ENCODE results near the gene CNOT3. TPM values are rescaled to one million over a fixed set of nuclear protein-coding genes. Genes with fewer than 3 reads are reported as not detected.
"Not testable (repeated sequence)": the region's sequence is repeated elsewhere in the genome, so short reads cannot be mapped to it uniquely, and the experiment has no call there.

CNOT3 gene
- total RNA-seq, 1 experiment from 2014 or later, result 91.2 TPM

GRCh38 chr19:54099190-54099902 is 38.2 kb upstream of the CNOT3 start:
- Mint-ChIP-seq H3K4me1 (peaks cover 11 to 25% of the 10 kb centered on the region in 2 experiments), H3K27ac (no peak overlapping the region), H3K36me3 (ENCODE audit: insufficient read depth in 1 of 3, low read depth in 3 of 3) (peaks cover 0 to 4% (median 2%) of the 10 kb centered on the region in 3 experiments; a peak in 5 of 7 replicates), H3K4me3 (peak overlapping the region in 1 of 2 experiments; percentile 36; a peak in 1 of 5 replicates), H3K9me3 (peaks cover under 1 to 4% of the 10 kb centered on the region in 2 experiments), H3K27me3 (ENCODE audit: low read depth) (peaks cover 24% of the 10 kb centered on the region)
- no peak overlapping the region for H3T11ph ChIP-seq (ENCODE audit: low read length)
- no peaks in the 10 kb centered on the region; the same call in 1 of the 2 replicates for H3K27me3 ChIP-seq (ENCODE audit: insufficient read depth, low read length)
- H2BK120ac ChIP-seq (ENCODE audit: low read depth, low read length, poor library complexity, severe bottlenecking), result no peak overlapping the region
- H3K4ac ChIP-seq (ENCODE audit: low read depth, low read length), result no peak overlapping the region
- peaks cover 9% of the 10 kb centered on the region for H3K23me2 ChIP-seq (ENCODE audit: insufficient read length, low read depth, low read length, poor library complexity, severe bottlenecking)
- H4K5ac ChIP-seq (ENCODE audit: insufficient read length, low read depth, low read length), result no peak overlapping the region
- H3K9ac ChIP-seq (ENCODE audit: extremely low read depth, insufficient read length, low read length), result no peak overlapping the region
- no peak overlapping the region for H2BK12ac ChIP-seq (ENCODE audit: insufficient read length, low read depth, low read length)
- H3K18ac ChIP-seq (ENCODE audit: insufficient read length, low read depth, low read length), result no peak overlapping the region
- H4K91ac ChIP-seq (ENCODE audit: insufficient read length, low read depth, low read length), result no peak overlapping the region
- H3K79me1 ChIP-seq (ENCODE audit: insufficient read depth, low read depth, low read length, poor library complexity, severe bottlenecking), result peaks cover 4% of the 10 kb centered on the region
- H3K4me2 ChIP-seq (ENCODE audit: insufficient read depth, insufficient read length, low read length), result no peak overlapping the region
- no peak for DNase-seq
- no peak overlapping the region for H3K56ac ChIP-seq (ENCODE audit: insufficient read length, low read depth, low read length)
- H3K23ac ChIP-seq (ENCODE audit: insufficient read length, low read depth, low read length), result no peak overlapping the region
- H2BK5ac ChIP-seq (ENCODE audit: insufficient read length, low read length), result no peak overlapping the region
- no peaks in the 10 kb centered on the region for H3K4me1 ChIP-seq (ENCODE audit: insufficient read depth, low read length)
- H4K8ac ChIP-seq (replicated peaks; ENCODE audit: insufficient read length, low read depth, low read length), result no peak overlapping the region
- WGBS (ENCODE audit: extremely low coverage, insufficient read length, low lambda C conversion rate), result no CpG with 5 or more reads among the region's 12 CpGs
- no peak overlapping the region for H3K14ac ChIP-seq (ENCODE audit: insufficient read depth, low read length)
- H3K79me2 ChIP-seq (ENCODE audit: insufficient read depth, low read length), result peaks cover 1% of the 10 kb centered on the region; the same call in 1 of the 2 replicates
- no peaks in the 10 kb centered on the region for H4K20me1 ChIP-seq (ENCODE audit: control insufficient read depth, insufficient read depth, insufficient read length)
- no peaks in the 10 kb centered on the region for H3K9me3 ChIP-seq (ENCODE audit: control insufficient read depth, low read depth, low read length)
- no peak overlapping the region for H2AFZ ChIP-seq (ENCODE audit: low read length)
- H2AK5ac ChIP-seq (ENCODE audit: insufficient read length, low read length), result no peak overlapping the region
- no peak for TF ChIP-seq CTCF (conservative IDR thresholded peaks at IDR 0.05)
- no peak overlapping the region for H3K27ac ChIP-seq (ENCODE audit: insufficient read length, low read depth, low read length)
- no peak overlapping the region for H2BK15ac ChIP-seq (ENCODE audit: low read depth, low read length)
- no peak overlapping the region for H2BK20ac ChIP-seq (ENCODE audit: low read depth, low read length, poor library complexity, severe bottlenecking)

GRCh38 chr19:54099903-54100255 is 37.7 kb upstream of the CNOT3 start:
- not testable (repeated sequence) for H3K4me2 ChIP-seq (ENCODE audit: insufficient read depth, insufficient read length, low read length); DNase-seq; H3K56ac ChIP-seq (ENCODE audit: insufficient read length, low read depth, low read length); H2BK20ac ChIP-seq (ENCODE audit: low read depth, low read length, poor library complexity, severe bottlenecking); H2BK5ac ChIP-seq (ENCODE audit: insufficient read length, low read length); H3K79me2 ChIP-seq (ENCODE audit: insufficient read depth, low read length); H3K27me3 ChIP-seq (ENCODE audit: insufficient read depth, low read length); H2AFZ ChIP-seq (ENCODE audit: low read length); H2AK5ac ChIP-seq (ENCODE audit: insufficient read length, low read length); H3K4ac ChIP-seq (ENCODE audit: low read depth, low read length); H4K8ac ChIP-seq (replicated peaks; ENCODE audit: insufficient read length, low read depth, low read length); H3K9me3 ChIP-seq (ENCODE audit: control insufficient read depth, low read depth, low read length); H2BK12ac ChIP-seq (ENCODE audit: insufficient read length, low read depth, low read length); H3K23ac ChIP-seq (ENCODE audit: insufficient read length, low read depth, low read length); H3K9ac ChIP-seq (ENCODE audit: extremely low read depth, insufficient read length, low read length); H4K20me1 ChIP-seq (ENCODE audit: control insufficient read depth, insufficient read depth, insufficient read length); H3K4me3 Mint-ChIP-seq; H2BK120ac ChIP-seq (ENCODE audit: low read depth, low read length, poor library complexity, severe bottlenecking); H2BK15ac ChIP-seq (ENCODE audit: low read depth, low read length); H4K5ac ChIP-seq (ENCODE audit: insufficient read length, low read depth, low read length); H4K91ac ChIP-seq (ENCODE audit: insufficient read length, low read depth, low read length); H3K23me2 ChIP-seq (ENCODE audit: insufficient read length, low read depth, low read length, poor library complexity, severe bottlenecking); H3K36me3 Mint-ChIP-seq (ENCODE audit: insufficient read depth in 1 of 3, low read depth in 3 of 3); H3K9me3 Mint-ChIP-seq; H3K18ac ChIP-seq (ENCODE audit: insufficient read length, low read depth, low read length); H3T11ph ChIP-seq (ENCODE audit: low read length); H3K14ac ChIP-seq (ENCODE audit: insufficient read depth, low read length); H3K4me1 ChIP-seq (ENCODE audit: insufficient read depth, low read length); H3K27ac ChIP-seq (ENCODE audit: insufficient read length, low read depth, low read length); H3K79me1 ChIP-seq (ENCODE audit: insufficient read depth, low read depth, low read length, poor library complexity, severe bottlenecking)
- H3K27ac Mint-ChIP-seq, result peak overlapping the region; percentile 61 to 80 (median 79); a peak in 3 of 7 replicates
- peaks cover 19% of the 10 kb centered on the region for H3K27me3 Mint-ChIP-seq (ENCODE audit: low read depth)
- H3K4me1 Mint-ChIP-seq, result peaks cover 11 to 23% of the 10 kb centered on the region in 2 experiments
- no CpG with 5 or more reads among the region's 9 CpGs for WGBS (ENCODE audit: extremely low coverage, insufficient read length, low lambda C conversion rate)

Measured in H9 (cell line).